Parathyroid adenoma (tissue), 2 donors: ENCODE results near the gene ST14.
A peak's percentile ranks its signal among the peaks of the same experiment; 100 is the strongest.

Experiments used
- H2AFZ ChIP-seq: fragments of 300-600 bp; sonication (generic); one replicate; pipeline ENCODE4 v1.7.0; 2017; ENCODE audit warnings: antibody characterized with exemption, mild to moderate bottlenecking
- H3K27ac ChIP-seq: fragments of 300-600 bp; sonication (generic); one replicate; pipeline ENCODE4 v1.7.0; 2017
- H3K27me3 ChIP-seq: fragments of 300-600 bp; sonication (generic); one replicate; pipeline ENCODE4 v1.7.0; 2017; ENCODE audit warnings: low read length; ENCODE audit not compliant: control insufficient read depth, insufficient read depth
- H3K36me3 ChIP-seq: fragments of 300-600 bp; sonication (generic); one replicate; pipeline ENCODE4 v1.7.0; 2017; ENCODE audit warnings: low read length; ENCODE audit not compliant: control insufficient read depth, insufficient read depth
- H3K4me1 ChIP-seq: fragments of 300-600 bp; sonication (generic); one replicate; pipeline ENCODE4 v1.7.0; 2017; ENCODE audit warnings: control low read depth
- H3K4me2 ChIP-seq: fragments of 300-600 bp; sonication (generic); one replicate; pipeline ENCODE4 v1.7.0; 2017; ENCODE audit warnings: low read length
- H3K4me3 ChIP-seq: fragments of 300-600 bp; sonication (generic); one replicate; pipeline ENCODE4 v1.7.0; 2017; ENCODE audit warnings: low read depth, low read length
- H3K79me2 ChIP-seq: fragments of 300-600 bp; sonication (generic); one replicate; pipeline ENCODE4 v1.7.0; 2017; ENCODE audit warnings: control low read depth
- H3K9ac ChIP-seq: fragments of 300-600 bp; sonication (generic); one replicate; pipeline ENCODE4 v1.7.0; 2017; ENCODE audit warnings: mild to moderate bottlenecking
- H3K9me3 ChIP-seq: fragments of 300-600 bp; sonication (generic); one replicate; pipeline ENCODE4 v1.7.0; 2017; ENCODE audit warnings: low read length; ENCODE audit not compliant: control insufficient read depth
- TF ChIP-seq, protein P1 (sequence below): fragments of 300-600 bp; sonication (generic); IDR thresholded peaks from one replicate; pipeline ENCODE4 v1.7.0; 2017; ENCODE audit warnings: antibody characterized with exemption, mild to moderate bottlenecking
- donor health status: primary hyperparathyroidism.

The ST14 gene

DNA sequence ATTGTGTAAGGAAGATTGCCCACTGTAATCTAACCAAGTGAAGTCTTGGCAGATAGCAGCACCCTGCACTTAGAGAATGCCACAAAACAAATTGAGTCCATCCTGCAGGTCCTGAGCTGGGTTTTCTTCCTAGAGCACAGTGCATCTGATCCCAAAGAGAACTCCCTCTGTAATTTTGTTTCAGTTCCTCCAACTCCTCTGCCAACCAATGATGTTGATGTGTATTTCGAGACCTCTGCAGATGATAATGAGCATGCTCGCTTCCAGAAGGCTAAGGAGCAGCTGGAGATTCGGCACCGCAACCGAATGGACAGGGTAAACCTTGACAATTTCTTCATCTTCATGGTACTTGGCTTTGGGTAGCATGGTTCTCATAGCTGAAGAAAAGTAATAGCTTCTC lies 33.1 kb upstream of the ST14 start:
- no peaks in the 10 kb centered on the region for H3K4me1 ChIP-seq
- TF ChIP-seq, protein P1, sequence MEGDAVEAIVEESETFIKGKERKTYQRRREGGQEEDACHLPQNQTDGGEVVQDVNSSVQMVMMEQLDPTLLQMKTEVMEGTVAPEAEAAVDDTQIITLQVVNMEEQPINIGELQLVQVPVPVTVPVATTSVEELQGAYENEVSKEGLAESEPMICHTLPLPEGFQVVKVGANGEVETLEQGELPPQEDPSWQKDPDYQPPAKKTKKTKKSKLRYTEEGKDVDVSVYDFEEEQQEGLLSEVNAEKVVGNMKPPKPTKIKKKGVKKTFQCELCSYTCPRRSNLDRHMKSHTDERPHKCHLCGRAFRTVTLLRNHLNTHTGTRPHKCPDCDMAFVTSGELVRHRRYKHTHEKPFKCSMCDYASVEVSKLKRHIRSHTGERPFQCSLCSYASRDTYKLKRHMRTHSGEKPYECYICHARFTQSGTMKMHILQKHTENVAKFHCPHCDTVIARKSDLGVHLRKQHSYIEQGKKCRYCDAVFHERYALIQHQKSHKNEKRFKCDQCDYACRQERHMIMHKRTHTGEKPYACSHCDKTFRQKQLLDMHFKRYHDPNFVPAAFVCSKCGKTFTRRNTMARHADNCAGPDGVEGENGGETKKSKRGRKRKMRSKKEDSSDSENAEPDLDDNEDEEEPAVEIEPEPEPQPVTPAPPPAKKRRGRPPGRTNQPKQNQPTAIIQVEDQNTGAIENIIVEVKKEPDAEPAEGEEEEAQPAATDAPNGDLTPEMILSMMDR, result no peak
- H3K36me3 ChIP-seq, result no peaks in the 10 kb centered on the region

GRCh38 chr11:130127509-130127908 lies 32.1 kb upstream of the ST14 start:
- Histone ChIP-seq H3K27ac (no peak overlapping the region), H3K36me3 (no peaks in the 10 kb centered on the region)

More for the DNA sequence above, 33.1 kb upstream of the ST14 start:
- Histone ChIP-seq H3K9ac (no peak overlapping the region), H3K4me2 (no peak overlapping the region), H2AFZ (no peak overlapping the region), H3K9me3 (no peaks in the 10 kb centered on the region), H3K27ac (no peak overlapping the region), H3K27me3 (no peaks in the 10 kb centered on the region), H3K4me3 (no peak overlapping the region), H3K79me2 (no peaks in the 10 kb centered on the region)

DNA sequence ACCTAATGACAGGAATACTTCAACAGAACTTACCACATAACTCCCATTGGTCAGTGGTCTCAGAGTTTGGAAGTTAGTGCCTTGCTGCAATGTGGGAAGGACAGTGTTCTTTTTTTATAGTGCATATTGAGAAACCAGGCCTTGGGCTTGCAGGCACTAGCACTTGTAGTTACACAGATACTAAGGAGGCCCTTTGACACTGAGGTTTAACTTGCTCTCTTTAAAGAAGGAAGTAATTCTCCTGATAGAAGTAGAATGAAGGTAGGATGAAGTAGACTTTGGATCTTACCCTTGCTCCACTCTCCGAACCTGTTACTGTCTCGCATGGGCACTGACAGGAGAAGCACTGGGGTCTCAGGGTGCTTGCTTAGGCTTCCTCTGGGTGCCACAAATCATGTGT lies 31.0 kb upstream of the ST14 start:
- TF ChIP-seq, protein P1, result no peak
- H3K36me3 ChIP-seq, result no peaks in the 10 kb centered on the region
- H3K9ac ChIP-seq, result no peak overlapping the region
- no peak overlapping the region for H3K27ac ChIP-seq
- no peak overlapping the region for H3K4me3 ChIP-seq
- no peaks in the 10 kb centered on the region for H3K9me3 ChIP-seq
- H2AFZ ChIP-seq, result no peak overlapping the region
- no peak overlapping the region for H3K4me2 ChIP-seq
- H3K27me3 ChIP-seq, result no peaks in the 10 kb centered on the region
- H3K4me1 ChIP-seq, result no peaks in the 10 kb centered on the region
- no peaks in the 10 kb centered on the region for H3K79me2 ChIP-seq

More at GRCh38 chr11:130127509-130127908, 32.1 kb upstream of the ST14 start:
- no peak overlapping the region for H3K4me2 ChIP-seq
- no peaks in the 10 kb centered on the region for H3K27me3 ChIP-seq
- TF ChIP-seq, protein P1, result no peak
- no peaks in the 10 kb centered on the region for H3K4me1 ChIP-seq
- no peaks in the 10 kb centered on the region for H3K9me3 ChIP-seq
- H3K4me3 ChIP-seq, result no peak overlapping the region
- H3K9ac ChIP-seq, result no peak overlapping the region
- no peak overlapping the region for H2AFZ ChIP-seq
- no peaks in the 10 kb centered on the region for H3K79me2 ChIP-seq

- TF ChIP-seq, protein P1, result no peak
- Histone ChIP-seq H3K9me3 (no peaks in the 10 kb centered on the region), H3K4me1 (no peaks in the 10 kb centered on the region), H3K4me3 (no peak overlapping the region), H3K36me3 (no peaks in the 10 kb centered on the region), H3K27me3 (no peaks in the 10 kb centered on the region), H3K79me2 (no peaks in the 10 kb centered on the region), H3K4me2 (no peak overlapping the region), H2AFZ (no peak overlapping the region), H3K9ac (no peak overlapping the region), H3K27ac (no peak overlapping the region)
These were observed 29.7 kb upstream of the ST14 start for GRCh38 chr11:130129922-130130321.

DNA sequence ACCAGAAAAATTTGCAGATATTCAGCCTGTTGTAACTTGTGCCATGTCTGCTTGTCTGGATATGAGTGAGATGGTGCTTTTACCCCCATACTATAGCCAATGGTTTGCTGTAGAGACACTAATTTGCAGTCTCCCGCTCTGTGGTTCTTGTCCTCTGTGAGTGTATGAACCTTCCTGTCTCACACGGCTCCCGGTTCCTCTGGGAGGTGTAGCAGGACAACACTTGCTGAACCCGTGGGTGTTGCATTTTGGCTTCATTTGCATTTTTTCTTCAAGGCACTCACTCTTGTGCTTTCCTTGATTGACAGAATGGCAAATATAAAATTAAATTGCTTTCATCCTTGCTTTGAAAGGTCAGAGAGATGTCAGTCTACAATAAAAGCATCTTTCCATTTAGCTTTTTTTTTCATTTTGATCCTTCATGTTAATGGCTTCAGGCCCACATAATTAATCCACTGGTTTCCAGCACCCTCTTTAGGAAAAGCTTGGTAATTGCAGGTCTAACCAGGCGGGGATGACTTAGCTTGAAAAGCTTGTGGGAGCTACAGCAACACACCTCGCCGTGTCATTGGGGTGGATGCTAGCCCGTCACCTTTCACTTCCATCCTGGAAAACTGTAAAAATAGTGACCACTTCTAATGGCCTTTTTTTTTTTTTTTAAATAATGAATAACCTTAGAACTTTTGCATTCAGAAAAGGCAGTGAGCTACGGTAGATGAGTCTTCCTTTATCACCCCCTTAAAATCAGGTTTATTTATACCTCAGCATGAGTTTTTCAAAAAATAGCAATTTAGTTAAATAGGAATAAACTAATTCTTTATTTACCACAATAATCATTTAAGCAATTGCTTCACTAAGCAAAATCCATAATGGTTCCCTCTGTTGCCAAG lies 27.4 kb upstream of the ST14 start:
- no peak overlapping the region for H3K4me2 ChIP-seq
- no peak overlapping the region for H3K9ac ChIP-seq
- H3K27ac ChIP-seq, result no peak overlapping the region
- no peaks in the 10 kb centered on the region for H3K36me3 ChIP-seq
- H2AFZ ChIP-seq, result no peak overlapping the region
- no peaks in the 10 kb centered on the region for H3K4me1 ChIP-seq
- no peaks in the 10 kb centered on the region for H3K27me3 ChIP-seq
- H3K4me3 ChIP-seq, result no peak overlapping the region
- TF ChIP-seq, protein P1, result peak; percentile 70
- H3K9me3 ChIP-seq, result no peaks in the 10 kb centered on the region
- H3K79me2 ChIP-seq, result no peaks in the 10 kb centered on the region
